Right ventricle myocardium superior (tissue), 1 donor: Measurements from ENCODE around the gene AMACR. TPM values are rescaled to one million over a fixed set of nuclear protein-coding genes. Genes with fewer than 3 reads are reported as not detected.
"Not testable (repeated sequence)": the region's sequence is repeated elsewhere in the genome, so short reads cannot be mapped to it uniquely, and the experiment has no call there.

ENCODE experiments used
- ATAC-seq: fragments of 200-7000 bp; cut with Tn5 transposase; one replicate; pipeline ENCODE4 v1.9.1; 2020; ENCODE audit warnings: mild to moderate bottlenecking; ENCODE audit not compliant: poor library complexity
- DNase-seq: peaks from one replicate; pipeline ENCODE4 v3.0.0-alpha.2; 2020
- intact Hi-C: fragments of 100-400 bp; cut with DNase I; formaldehyde crosslinking; loops from one replicate; pipeline ENCODE4 v1.11.2; 2022
- total RNA-seq: library from RNA; stranded (reverse); fragmentation: NEBNext Ultra II Directional; extraction: Animal tissue kit (Norgen Biotek cat#: 25700); gene quantifications from one replicate; pipeline ENCODE4 v1.2.1, GENCODE V29; 2021
- donor health status: DM: no; HTN: yes; CAD: no; lungs with severe emphysema.

AMACR gene
- total RNA-seq, 1 donor from 2014 or later = 5.5 TPM

GRCh38 chr5:34015120-34015822 lies 7.4 kb upstream of the AMACR start:
- ATAC-seq = no peak
- intact Hi-C loops = no loop called here
- no peak for DNase-seq

GRCh38 chr5:34014626-34015025 lies 6.8 kb upstream of the AMACR start:
- ATAC-seq (no peak), DNase-seq (no peak)
- intact Hi-C loops = no loop called here

- ATAC-seq (no peak), DNase-seq (no peak)
- intact Hi-C loops = no loop called here
Observed at GRCh38 chr5:34013547-34013946, 5.7 kb upstream of the AMACR start.

GRCh38 chr5:34012791-34013190 lies 4.9 kb upstream of the AMACR start:
- intact Hi-C loops = no loop called here

GRCh38 chr5:34011536-34011935 lies 3.7 kb upstream of the AMACR start:
- no peak for ATAC-seq
- intact Hi-C loops = no loop called here

More at GRCh38 chr5:34012791-34013190, 4.9 kb upstream of the AMACR start:
- DNase-seq = no peak
- no peak for ATAC-seq

GRCh38 chr5:34010146-34010545 lies 2.3 kb upstream of the AMACR start:
- intact Hi-C loops = not testable (repeated sequence)

More at GRCh38 chr5:34011536-34011935, 3.7 kb upstream of the AMACR start:
- DNase-seq = no peak

GRCh38 chr5:34009610-34010009 lies 1.8 kb upstream of the AMACR start:
- DNase-seq = no peak
- no peak for ATAC-seq
- intact Hi-C loops = no loop called here

More at GRCh38 chr5:34010146-34010545, 2.3 kb upstream of the AMACR start:
- ATAC-seq, DNase-seq: not testable (repeated sequence)

GRCh38 chr5:34008802-34009201 lies 952 bp upstream of the AMACR start:
- intact Hi-C loops = no loop called here
- no peak for ATAC-seq
- no peak for DNase-seq

- intact Hi-C loops = no loop called here
- ATAC-seq (peak; percentile 35), DNase-seq (peak; percentile 43)
Observed at GRCh38 chr5:34007201-34007620, 639 bp downstream of the AMACR start.

GRCh38 chr5:34005681-34006080 lies 2.2 kb downstream of the AMACR start:
- no peak for ATAC-seq
- intact Hi-C loops = no loop called here
- DNase-seq = no peak

- intact Hi-C loops = no loop called here
- no peak for DNase-seq
- no peak for ATAC-seq
Observed at GRCh38 chr5:34005211-34005610, 2.6 kb downstream of the AMACR start.

GRCh38 chr5:34003941-34004340 lies 3.9 kb downstream of the AMACR start:
- intact Hi-C loops = no loop called here
- ATAC-seq = no peak
- DNase-seq = no peak

- ATAC-seq (no peak), DNase-seq (no peak)
- intact Hi-C loops = no loop called here
Observed at GRCh38 chr5:34002629-34003328, 5.1 kb downstream of the AMACR start.

- no peak for DNase-seq
- intact Hi-C loops = no loop called here
- ATAC-seq = no peak
Observed at GRCh38 chr5:34001241-34001841, 6.5 kb downstream of the AMACR start.

GRCh38 chr5:33999978-34000377 lies 7.9 kb downstream of the AMACR start:
- intact Hi-C loops = loop anchor here (5.0 kb wide), 1 partner anchor 467 kb away; no protein-coding TSS in a partner anchor
- ATAC-seq = no peak

GRCh38 chr5:33997331-33997983 lies 10.4 kb downstream of the AMACR start:
- ATAC-seq (peak; percentile 93), DNase-seq (peak; percentile 52)
- intact Hi-C loops = loop anchor here (5.0 kb wide), 1 partner anchor 470 kb away; no protein-coding TSS in a partner anchor

More at GRCh38 chr5:33999978-34000377, 7.9 kb downstream of the AMACR start:
- no peak for DNase-seq

- ATAC-seq (no peak), DNase-seq (no peak)
- intact Hi-C loops = loop anchor here (5.0 kb wide), 1 partner anchor 471 kb away; no protein-coding TSS in a partner anchor
Observed at GRCh38 chr5:33995865-33996264, 12.0 kb downstream of the AMACR start.

- intact Hi-C loops = loop anchor here (5.0 kb wide), 1 partner anchor 472 kb away; no protein-coding TSS in a partner anchor
- ATAC-seq = no peak
- no peak for DNase-seq
Observed at GRCh38 chr5:33994845-33995244, 13.0 kb downstream of the AMACR start.

- DNase-seq (no peak), ATAC-seq (no peak)
- intact Hi-C loops = no loop called here
Observed at GRCh38 chr5:33992864-33993263, 15.0 kb downstream of the AMACR start.
